H1 (cell line): ENCODE data around the gene ZNF488. TPM values are rescaled to one million over a fixed set of nuclear protein-coding genes. Genes with fewer than 3 reads are reported as not detected.

Experiments
- CTCF ChIA-PET: fragments of 300-600 bp; sonication (Branson Sonifier 250); formaldehyde crosslinking; loops from one replicate; lab custom pipeline; 2021; ENCODE audit not compliant: partially characterized antibody; lab: Charles Lee
- POLR2A ChIA-PET: fragments of 300-600 bp; sonication (Branson Sonifier 250); formaldehyde crosslinking; loops from one replicate; lab custom pipeline; 2021; ENCODE audit warnings: inconsistent platforms; ENCODE audit not compliant: partially characterized antibody; lab: Charles Lee
- DNase-seq, 2 experiments: peaks; one replicate each; pipeline versions ENCODE4 v3.0.0 to v3.0.0-alpha.2; 2010 to 2022; ENCODE audit warnings: low spot score in 2 of 2, low read depth in 1 of 2, mixed read lengths in 1 of 2
- FAIRE-seq: peaks from 2 replicates; lab custom pipeline; 2011; peaks lifted over from hg19 to GRCh38; lab: Jason Lieb, UNC
- H2AFZ ChIP-seq: 2 replicates; pipeline ENCODE4 v1.8.1; 2012; ENCODE audit warnings: low read length, inconsistent platforms
- H2AK5ac ChIP-seq: 2 replicates; pipeline ENCODE4 v1.6.1; 2013; ENCODE audit warnings: low read depth, low read length
- H2BK120ac ChIP-seq: replicated peaks from 2 replicates; pipeline ENCODE3; 2013; ENCODE audit warnings: low read depth, low read length, inconsistent platforms
- H2BK12ac ChIP-seq: 2 replicates; pipeline ENCODE4 v1.6.1; 2013; ENCODE audit warnings: low read depth, low read length
- H2BK15ac ChIP-seq: 2 replicates; pipeline ENCODE4 v1.6.1; 2013; ENCODE audit warnings: low read length
- H2BK20ac ChIP-seq: 2 replicates; pipeline ENCODE4 v1.6.1; 2013; ENCODE audit warnings: low read length
- H2BK5ac ChIP-seq: 2 replicates; pipeline ENCODE4 v1.6.1; 2013; ENCODE audit warnings: low read depth, low read length
- H3K14ac ChIP-seq: 2 replicates; pipeline ENCODE4 v1.6.1; 2013; ENCODE audit warnings: inconsistent platforms; ENCODE audit not compliant: insufficient read length
- H3K18ac ChIP-seq: 2 replicates; pipeline ENCODE4 v1.6.1; 2013; ENCODE audit warnings: low read length; ENCODE audit errors: extremely low read depth
- H3K23ac ChIP-seq: 2 replicates; pipeline ENCODE4 v1.6.1; 2013; ENCODE audit warnings: inconsistent platforms; ENCODE audit not compliant: insufficient read length
- H3K23me2 ChIP-seq: 2 replicates; pipeline ENCODE4 v1.6.1; 2013; ENCODE audit warnings: low read depth, low read length
- H3K27ac ChIP-seq: 2 replicates; pipeline ENCODE4 v1.6.1; 2011; ENCODE audit warnings: low read depth, low read length, inconsistent platforms
- H3K27me3 ChIP-seq, 4 experiments: replicated peaks in 1 of 4; 1 replicate in 1 of 4; 2 replicates in 3 of 4; pipeline versions ENCODE4 v1.6.1 to v1.8.1; 2011 to 2013; ENCODE audit warnings: low read length in 3 of 4, mild to moderate bottlenecking in 3 of 4, inconsistent platforms in 2 of 4, mixed read lengths in 2 of 4, moderate library complexity in 1 of 4; ENCODE audit not compliant: control insufficient read depth in 3 of 4, insufficient read depth in 3 of 4; ENCODE audit errors: extremely low read depth in 1 of 4
- H3K36me3 ChIP-seq, 4 experiments: 2 replicates each; pipeline versions ENCODE4 v1.6.1 to v1.8.1; 2011 to 2013; ENCODE audit warnings: mild to moderate bottlenecking in 4 of 4, low read length in 3 of 4, moderate library complexity in 2 of 4, control low read depth in 1 of 4, inconsistent platforms in 1 of 4; ENCODE audit not compliant: insufficient read depth in 4 of 4, control insufficient read depth in 2 of 4
- H3K4ac ChIP-seq: replicated peaks from 2 replicates; pipeline ENCODE3; 2013; ENCODE audit warnings: low read length, low read depth, mixed read lengths, inconsistent platforms; ENCODE audit not compliant: insufficient read length
- H3K4me1 ChIP-seq, 4 experiments: replicated peaks in 1 of 4; 1 replicate in 1 of 4; 2 replicates in 3 of 4; pipeline versions ENCODE4 v1.6.1 to v1.8.1; 2011 to 2013; ENCODE audit warnings: low read length in 3 of 4, inconsistent platforms in 2 of 4, mixed read lengths in 1 of 4; ENCODE audit not compliant: insufficient read depth in 4 of 4, control insufficient read depth in 3 of 4
- H3K4me2 ChIP-seq, 2 experiments: 2 replicates each; pipeline versions ENCODE4 v1.6.1 to v1.8.1; 2011 to 2013; ENCODE audit warnings: low read depth in 2 of 2, low read length in 2 of 2, control low read depth in 1 of 2, inconsistent platforms in 1 of 2, mild to moderate bottlenecking in 1 of 2; ENCODE audit not compliant: insufficient read depth in 1 of 2
- H3K4me3 ChIP-seq, 4 experiments: fragments of 200-600, 300-600 bp in 1 of 4; sonication (generic), shearing (Covaris generic), sonication (Bioruptor Twin) in 1 of 4; 2 replicates each; pipeline versions ENCODE4 v1.5.1 to v1.8.1; 2011 to 2016; ENCODE audit warnings: low read length in 4 of 4, low read depth in 3 of 4, control low read depth in 2 of 4, inconsistent platforms in 2 of 4, mild to moderate bottlenecking in 2 of 4, mixed read lengths in 1 of 4, moderate library complexity in 1 of 4; ENCODE audit not compliant: insufficient read depth in 2 of 4; ENCODE audit errors: extremely low read depth in 1 of 4
- H3K56ac ChIP-seq: replicated peaks from 2 replicates; pipeline ENCODE3; 2013; ENCODE audit warnings: low read depth, mild to moderate bottlenecking, mixed read lengths, low read length, inconsistent platforms; ENCODE audit not compliant: insufficient read length
- H3K79me1 ChIP-seq: 2 replicates; pipeline ENCODE4 v1.6.1; 2013; ENCODE audit warnings: low read depth, low read length, control low read depth
- H3K79me2 ChIP-seq, 2 experiments: 2 replicates each; pipeline versions ENCODE4 v1.6.1 to v1.8.1; 2012 to 2013; ENCODE audit warnings: low read length in 2 of 2, mild to moderate bottlenecking in 2 of 2, inconsistent platforms in 1 of 2; ENCODE audit not compliant: insufficient read depth in 2 of 2, control insufficient read depth in 1 of 2
- H3K9ac ChIP-seq, 4 experiments: replicated peaks in 1 of 4; 1 replicate in 1 of 4; 2 replicates in 3 of 4; pipeline versions ENCODE4 v1.6.1 to v1.8.1; 2011 to 2013; ENCODE audit warnings: low read depth in 3 of 4, low read length in 3 of 4, control low read depth in 2 of 4, mild to moderate bottlenecking in 2 of 4, moderate library complexity in 2 of 4, inconsistent platforms in 1 of 4; ENCODE audit errors: extremely low read depth in 1 of 4
- H3K9me3 ChIP-seq, 2 experiments: 2 replicates each; pipeline versions ENCODE4 v1.6.1 to v1.8.1; 2012 to 2013; ENCODE audit warnings: mild to moderate bottlenecking in 2 of 2, moderate library complexity in 2 of 2, control low read depth in 1 of 2, inconsistent platforms in 1 of 2, low read depth in 1 of 2, low read length in 1 of 2, mixed read lengths in 1 of 2; ENCODE audit not compliant: insufficient read depth in 2 of 2
- H4K20me1 ChIP-seq, 2 experiments: replicated peaks in 1 of 2; 2 replicates each; pipeline versions ENCODE3 to v1.8.1; 2011 to 2013; ENCODE audit warnings: inconsistent platforms in 2 of 2, low read length in 2 of 2, mild to moderate bottlenecking in 1 of 2; ENCODE audit not compliant: insufficient read depth in 2 of 2, control insufficient read depth in 1 of 2
- H4K5ac ChIP-seq: 2 replicates; pipeline ENCODE4 v1.6.1; 2013; ENCODE audit warnings: low read length, low read depth, mixed read lengths, inconsistent platforms; ENCODE audit not compliant: insufficient read length
- H4K8ac ChIP-seq: 2 replicates; pipeline ENCODE4 v1.8.0; 2013; ENCODE audit warnings: mild to moderate bottlenecking, moderate library complexity, low read length, inconsistent platforms; ENCODE audit not compliant: insufficient read depth; ENCODE audit errors: extremely low read depth
- H4K91ac ChIP-seq: replicated peaks from 2 replicates; pipeline ENCODE3; 2013; ENCODE audit warnings: low read length, mixed read lengths, inconsistent platforms; ENCODE audit not compliant: insufficient read length
- CHD2 ChIP-seq: IDR thresholded peaks from 2 replicates; pipeline ENCODE4 v1.6.1; 2012; ENCODE audit warnings: low read length, improper control_type of control experiment
- CREB1 ChIP-seq: IDR thresholded peaks from 2 replicates; pipeline ENCODE4 v1.6.1; 2012; ENCODE audit warnings: inconsistent platforms
- EP300 ChIP-seq, 2 experiments: IDR thresholded peaks; 1 replicate in 1 of 2; 2 replicates in 1 of 2; pipeline ENCODE4 v1.6.1; 2011 to 2012; ENCODE audit warnings: low read depth in 2 of 2, low read length in 2 of 2, mild to moderate bottlenecking in 2 of 2, borderline replicate concordance in 1 of 2, inconsistent platforms in 1 of 2, moderate library complexity in 1 of 2
- HDAC6 ChIP-seq: IDR thresholded peaks from one replicate; pipeline ENCODE4 v1.7.1; 2012; ENCODE audit warnings: low read depth, mild to moderate bottlenecking, inconsistent platforms, low read length, moderate library complexity
- MAFK ChIP-seq: IDR thresholded peaks from 2 replicates; pipeline ENCODE4 v1.6.1; 2012; ENCODE audit warnings: low read depth, mild to moderate bottlenecking, improper control_type of control experiment, low read length
- SAP30 ChIP-seq: fragments of 300-600 bp; sonication (generic); IDR thresholded peaks from 2 replicates; pipeline ENCODE4 v1.7.1; 2012; ENCODE audit warnings: low read length, moderate library complexity, mild to moderate bottlenecking, inconsistent platforms; ENCODE audit not compliant: insufficient read depth, insufficient replicate concordance
- SIN3A ChIP-seq, 2 experiments: IDR thresholded peaks in 1 of 2; conservative IDR thresholded peaks in 1 of 2; 2 replicates each; pipeline ENCODE4 v1.6.1; 2011 to 2012; ENCODE audit warnings: low read length in 2 of 2, improper control_type of control experiment in 1 of 2, low read depth in 1 of 2, mild to moderate bottlenecking in 1 of 2
- SP4 ChIP-seq: IDR thresholded peaks from 2 replicates; pipeline ENCODE4 v1.6.1; 2012; ENCODE audit warnings: low read length, inconsistent platforms
- SRF ChIP-seq: IDR thresholded peaks from 2 replicates; pipeline ENCODE4 v1.6.1; 2011; ENCODE audit warnings: mild to moderate bottlenecking, low read depth, low read length, moderate library complexity
- TAF7 ChIP-seq: optimal IDR thresholded peaks from 2 replicates; pipeline ENCODE3; 2011; ENCODE audit warnings: low read depth, mild to moderate bottlenecking, inconsistent platforms, low read length, moderate library complexity, borderline replicate concordance
- WGBS, 2 experiments: shearing (Covaris generic) in 1 of 2; methylation state at CpG; one replicate each; pipeline versions ENCODE4 v1.1.6 to v1.1.7; 2013 to 2015; ENCODE audit warnings: low lambda C conversion rate in 2 of 2, mixed read lengths in 2 of 2, inconsistent platforms in 1 of 2, low coverage in 1 of 2, missing lambda C conversion rate in 1 of 2; ENCODE audit not compliant: insufficient replicate concordance in 2 of 2, insufficient coverage in 1 of 2, insufficient read length in 1 of 2; ENCODE audit errors: extremely low coverage in 1 of 2, missing lambda C conversion rate in 1 of 2; 5-methylcytosine and 5-hydroxymethylcytosine counted together
- polyA plus RNA-seq, 7 experiments: library from polyadenylated mRNA; depleted of rRNA in 3 of 7; stranded (reverse) in 5 of 7; unstranded in 2 of 7; fragments of >200 nt in 5 of 7; fragments of 200-250 nt in 2 of 7; gene quantifications; 1 replicate in 5 of 7; 2 replicates in 1 of 7; 4 replicates in 1 of 7; pipeline versions ENCODE4 v1.2.1 to v1.2.3, GENCODE V29; 2011 to 2013; ENCODE audit warnings: missing spikeins in 2 of 7, mixed read lengths in 2 of 7
- total RNA-seq: library from RNA; stranded (reverse); fragmentation: NEBNext Ultra II Directional; extraction: Animal tissue kit (Norgen Biotek cat#: 25700); gene quantifications from 2 replicates; pipeline ENCODE4 v1.2.1, GENCODE V29; 2021

ZNF488 gene
- total and polyA plus RNA-seq, 2 of the 8 experiments (the other 6 are each of a cell fraction or from before 2014, with no cell fraction given): 7.9 to 11.4 TPM

GRCh38 chr10:47380341-47381102 lies 3.6 kb downstream of the ZNF488 start:
- Histone ChIP-seq H3K4me1 (peaks cover 0 to 12% (median 5%) of the 10 kb centered on the region in 4 experiments; a peak in 5 of 7 replicates), H4K20me1 (no peaks in the 10 kb centered on the region), H3K18ac (no peak overlapping the region), H3K56ac (no peak overlapping the region), H3K79me2 (no peaks in the 10 kb centered on the region), H2AK5ac (no peak overlapping the region), H3K14ac (no peak overlapping the region), H3K23ac (no peak overlapping the region), H2BK12ac (no peak overlapping the region), H3K27me3 (peaks cover 0 to 1% (median under 1%) of the 10 kb centered on the region in 4 experiments; a peak in 1 of 7 replicates), H4K8ac (no peak overlapping the region), H2BK120ac (no peak overlapping the region), H3K4ac (no peak overlapping the region), H2BK5ac (no peak overlapping the region), H2BK20ac (no peak overlapping the region), H4K91ac (no peak overlapping the region), H3K23me2 (peaks cover 9% of the 10 kb centered on the region), H2BK15ac (no peak overlapping the region), H3K36me3 (no peaks in the 10 kb centered on the region), H2AFZ (no peak overlapping the region), H3K79me1 (no peaks in the 10 kb centered on the region; the same call in 1 of the 2 replicates), H3K9ac (no peak overlapping the region), H4K5ac (no peak overlapping the region), H3K27ac (no peak overlapping the region), H3K4me3 (no peak overlapping the region), H3K4me2 (no peak overlapping the region), H3K9me3 (no peaks in the 10 kb centered on the region)
- DNase-seq (peak in 1 of 2 experiments; percentile 17), FAIRE-seq (no peak)
- POLR2A ChIA-PET: interaction anchor here (3.6 kb wide), 1 partner anchor 1097 kb away, joined by 18 read pairs; no protein-coding TSS in a partner anchor
- 78% methylated on average over 8 of the region's 8 CpGs; no CpG with 5 or more reads in 1 of the 2 experiments for WGBS, 2 experiments
- no peak for TF ChIP-seq MAFK
- TF ChIP-seq TAF7: no peak
- no peak for TF ChIP-seq SP4
- TF ChIP-seq CREB1: no peak
- TF ChIP-seq SRF: no peak
- no peak for TF ChIP-seq HDAC6
- no peak for TF ChIP-seq SIN3A (conservative IDR thresholded peaks at IDR 0.05 in 1 of 2, IDR thresholded peaks at IDR 0.05 in 1 of 2; ENCODE audit: low read depth in 1 of 2, low read length in 2 of 2)
- no peak for TF ChIP-seq SAP30
- no peak for TF ChIP-seq EP300 (IDR thresholded peaks at IDR 0.05; ENCODE audit: borderline replicate concordance in 1 of 2, low read depth in 2 of 2, low read length in 2 of 2)
- TF ChIP-seq CHD2: no peak
- CTCF ChIA-PET: interaction anchor here (0.6 to 6.0 kb wide), 11 partner anchors 13 to 1924 kb away, joined by 3 to 49 read pairs (median 3); no protein-coding TSS in a partner anchor
